Measurements from ENCODE around the gene LILRB5.
A peak's percentile ranks its signal among the peaks of the same experiment; 100 is the strongest.
"Not testable (repeated sequence)": the region's sequence is repeated elsewhere in the genome, so short reads cannot be mapped to it uniquely, and the experiment has no call there.

Gene LILRB5

DNA sequence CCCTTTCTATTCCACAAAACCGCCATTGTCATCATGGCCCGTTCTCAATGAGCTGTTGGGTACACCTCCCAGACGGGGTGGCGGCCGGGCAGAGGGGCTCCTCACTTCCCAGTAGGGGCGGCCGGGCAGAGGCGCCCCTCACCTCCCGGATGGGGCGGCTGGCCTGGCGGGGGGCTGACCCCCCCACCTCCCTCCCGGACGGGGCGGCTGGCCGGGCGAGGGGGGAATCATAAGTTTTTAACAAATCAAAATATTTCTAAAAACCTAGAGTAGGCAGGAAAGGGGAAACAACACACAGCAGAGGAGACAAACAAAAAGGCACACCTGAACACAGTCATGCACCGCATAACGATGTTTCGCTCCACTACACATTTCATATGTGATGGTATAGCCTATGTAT, 42.3 kb downstream of the LILRB5 start:
- DNase-seq (ENCODE audit: low read depth in 2 of 2), result not testable (repeated sequence)

DNA sequence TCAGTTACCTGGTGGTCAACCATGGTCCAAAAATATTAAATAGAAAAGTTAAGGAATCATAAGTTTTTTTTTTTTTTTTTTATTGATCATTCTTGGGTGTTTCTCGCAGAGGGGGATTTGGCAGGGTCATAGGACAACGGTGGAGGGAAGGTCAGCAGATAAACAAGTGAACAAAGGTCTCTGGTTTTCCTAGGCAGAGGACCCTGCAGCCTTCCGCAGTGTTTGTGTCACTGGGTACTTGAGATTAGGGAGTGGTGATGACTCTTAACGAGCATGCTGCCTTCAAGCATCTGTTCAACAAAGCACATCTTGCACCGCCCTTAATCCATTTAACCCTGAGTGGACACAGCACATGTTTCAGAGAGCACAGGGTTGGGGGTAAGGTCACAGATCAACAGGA, 42.9 kb downstream of the LILRB5 start:
- not testable (repeated sequence) for DNase-seq (ENCODE audit: low read depth in 2 of 2)

- no peak for DNase-seq (ENCODE audit: low read depth in 2 of 2)
These were observed 45.8 kb downstream of the LILRB5 start for GRCh38 chr19:54211235-54211634.

DNA sequence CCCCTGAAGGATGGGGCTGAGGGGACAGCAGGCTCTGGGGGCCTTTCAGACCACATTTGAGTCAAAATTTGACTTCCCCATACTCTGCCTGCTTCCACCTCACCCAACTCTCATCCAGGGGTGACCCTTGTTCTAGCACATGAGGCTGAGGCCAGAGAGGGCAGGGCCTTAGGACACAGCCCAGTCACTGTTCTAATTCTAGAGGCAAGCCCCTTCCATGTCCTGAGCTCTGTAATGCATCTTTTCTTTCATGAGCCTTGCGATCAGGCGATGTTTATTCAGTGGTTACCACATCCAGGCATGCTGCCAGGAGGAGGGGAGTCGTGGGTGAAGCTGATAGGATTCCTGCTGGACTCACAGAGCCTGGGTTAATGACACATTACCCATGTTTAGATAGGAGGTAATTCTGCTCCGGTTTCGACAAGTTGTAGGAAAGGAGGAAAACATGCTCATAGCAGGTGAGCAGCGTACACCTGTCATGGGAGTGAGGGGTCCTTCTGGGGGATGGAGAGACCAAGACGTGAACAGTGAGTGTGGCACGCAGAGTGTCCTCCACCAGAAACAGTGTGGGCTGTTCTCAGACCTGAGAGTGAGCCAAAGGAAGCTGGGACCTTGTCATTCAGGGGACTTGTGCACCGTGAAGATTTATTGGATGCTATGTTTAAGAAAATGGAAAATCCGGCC, 47.1 kb downstream of the LILRB5 start:
- no peak for DNase-seq (ENCODE audit: low read depth in 2 of 2)

DNA sequence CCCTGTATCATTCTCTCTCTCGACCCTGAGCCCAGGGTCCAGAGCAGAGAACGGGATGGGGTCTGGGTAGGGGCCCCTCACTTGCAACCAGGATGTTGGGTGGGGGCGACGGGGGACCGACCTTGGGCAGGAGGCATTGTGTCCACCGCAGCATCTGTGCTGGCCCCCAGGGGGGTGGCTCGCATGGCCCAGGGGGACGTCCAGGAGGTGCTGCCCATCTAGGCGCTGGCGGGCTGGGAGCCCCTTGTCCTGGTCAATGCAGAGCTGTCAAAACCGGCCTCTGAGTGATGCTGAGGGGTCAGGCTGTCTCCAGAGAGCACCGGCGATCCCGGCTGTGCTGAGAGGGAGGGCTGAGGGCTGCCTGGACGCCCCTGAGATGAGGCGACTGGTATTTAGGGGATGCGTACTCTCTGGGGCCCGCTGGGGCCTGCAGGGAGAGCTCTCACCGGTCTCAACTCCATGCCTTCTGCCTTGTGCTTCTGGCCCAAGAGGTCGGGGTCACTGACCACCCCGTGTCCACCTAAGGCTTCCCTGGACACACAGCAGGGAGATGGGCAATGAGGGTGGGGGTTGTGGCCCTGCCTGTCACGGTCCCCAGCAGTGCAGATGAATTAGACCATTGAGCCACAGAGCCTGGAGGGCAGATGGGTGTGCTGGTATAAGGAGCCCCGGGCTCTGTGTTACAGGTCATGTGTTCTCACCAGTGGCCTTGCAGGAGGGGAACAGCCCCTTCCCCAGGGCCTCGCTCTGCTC, 47.8 kb downstream of the LILRB5 start:
- no peak for DNase-seq (ENCODE audit: low read depth in 2 of 2)

- DNase-seq (ENCODE audit: low read depth in 2 of 2), result no peak
These were observed 48.4 kb downstream of the LILRB5 start for GRCh38 chr19:54208784-54209057.

DNA sequence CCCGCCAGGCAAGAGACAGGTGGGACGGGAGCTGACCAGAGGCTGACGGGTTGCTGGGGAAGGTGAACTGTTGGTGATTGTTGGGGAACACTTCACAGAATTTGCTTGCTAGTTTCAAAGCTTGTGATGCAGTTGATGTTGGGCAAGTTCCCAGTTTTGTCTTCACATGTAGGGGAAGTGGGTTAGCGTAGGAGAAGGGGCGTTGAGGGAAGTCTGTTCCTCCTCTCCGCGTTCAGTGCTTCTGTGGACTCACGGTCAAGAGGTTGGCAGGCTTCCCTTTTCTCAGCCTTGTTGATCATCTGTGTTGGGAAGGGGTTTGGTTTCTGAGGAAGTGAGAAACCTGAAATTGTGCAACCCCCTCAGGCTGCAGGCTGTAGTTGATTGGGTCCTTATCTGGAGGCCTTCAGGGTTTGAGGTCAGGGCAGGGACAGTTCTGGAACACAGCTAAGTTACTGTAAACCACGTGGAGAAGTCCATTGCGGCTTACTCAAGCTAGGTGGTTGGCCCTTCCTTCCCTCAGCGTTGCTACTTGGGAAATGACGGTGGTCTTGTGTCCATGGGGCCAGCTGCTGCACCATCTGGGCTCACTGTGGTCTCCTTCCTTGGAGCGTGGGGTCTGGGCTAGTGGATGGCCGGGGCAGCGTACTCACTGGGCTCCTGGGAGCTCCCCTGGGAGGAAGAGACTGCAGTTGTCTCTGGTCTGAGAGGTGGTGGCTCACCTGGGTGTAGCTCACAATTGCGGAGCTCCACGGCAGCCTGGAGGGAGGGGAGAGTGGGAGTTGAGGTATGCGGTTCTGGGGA, 48.9 kb downstream of the LILRB5 start:
- peak in 1 of 2 experiments; percentile 40 for DNase-seq (ENCODE audit: low read depth in 2 of 2)

DNA sequence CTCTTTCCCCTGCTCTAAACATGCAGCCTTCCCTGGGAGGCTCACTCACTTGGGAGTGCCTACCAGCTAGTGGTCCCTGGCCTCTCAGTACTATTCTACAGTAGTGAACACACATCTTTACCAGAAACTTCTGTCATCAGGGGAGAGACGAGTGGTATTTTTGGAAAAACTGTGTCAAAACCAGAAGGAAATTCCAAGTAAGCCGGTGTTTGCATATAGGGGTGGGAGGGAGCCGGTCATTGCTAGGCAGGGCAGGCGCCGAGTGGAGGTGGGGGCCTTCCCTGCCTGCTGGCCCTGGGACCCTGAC, 49.4 kb downstream of the LILRB5 start:
- no peak for DNase-seq (ENCODE audit: low read depth in 2 of 2)

DNA sequence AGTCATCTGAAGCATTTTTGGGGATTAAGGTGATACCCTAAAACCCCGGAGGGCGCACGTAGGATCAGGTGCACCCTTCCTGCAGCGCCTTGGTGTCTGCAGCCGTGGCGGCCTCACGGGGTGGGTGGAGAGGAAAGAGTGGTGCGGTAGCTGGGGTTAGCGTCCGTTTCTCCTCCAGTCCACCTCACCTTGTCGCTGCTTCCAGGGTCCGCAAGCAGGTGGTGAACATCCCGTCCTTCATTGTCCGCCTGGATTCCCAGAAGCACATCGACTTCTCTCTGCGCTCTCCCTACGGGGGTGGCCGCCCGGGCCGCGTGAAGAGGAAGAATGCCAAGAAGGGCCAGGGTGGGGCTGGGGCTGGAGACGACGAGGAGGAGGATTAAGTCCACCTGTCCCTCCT, 49.9 kb downstream of the LILRB5 start:
- DNase-seq (ENCODE audit: low read depth in 2 of 2), result not testable (repeated sequence)

DNA sequence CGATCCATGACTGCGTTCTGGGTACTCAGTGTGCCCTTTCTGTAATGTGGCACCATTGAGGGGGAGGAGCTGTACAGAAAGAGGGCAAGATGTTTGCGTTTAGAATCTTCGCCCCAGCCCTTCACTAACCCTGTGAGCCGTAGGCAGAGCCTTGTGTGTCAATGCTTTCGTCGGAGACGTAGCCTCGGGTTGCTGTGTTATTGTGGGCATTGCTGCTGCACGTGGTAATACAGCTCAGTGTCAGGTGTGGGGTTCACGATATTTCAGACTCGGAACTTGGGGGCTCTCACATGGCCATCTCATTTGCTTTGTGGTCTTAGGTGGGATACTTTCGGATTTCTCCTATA, 50.3 kb downstream of the LILRB5 start:
- no peak for DNase-seq (ENCODE audit: low read depth in 2 of 2)

DNA sequence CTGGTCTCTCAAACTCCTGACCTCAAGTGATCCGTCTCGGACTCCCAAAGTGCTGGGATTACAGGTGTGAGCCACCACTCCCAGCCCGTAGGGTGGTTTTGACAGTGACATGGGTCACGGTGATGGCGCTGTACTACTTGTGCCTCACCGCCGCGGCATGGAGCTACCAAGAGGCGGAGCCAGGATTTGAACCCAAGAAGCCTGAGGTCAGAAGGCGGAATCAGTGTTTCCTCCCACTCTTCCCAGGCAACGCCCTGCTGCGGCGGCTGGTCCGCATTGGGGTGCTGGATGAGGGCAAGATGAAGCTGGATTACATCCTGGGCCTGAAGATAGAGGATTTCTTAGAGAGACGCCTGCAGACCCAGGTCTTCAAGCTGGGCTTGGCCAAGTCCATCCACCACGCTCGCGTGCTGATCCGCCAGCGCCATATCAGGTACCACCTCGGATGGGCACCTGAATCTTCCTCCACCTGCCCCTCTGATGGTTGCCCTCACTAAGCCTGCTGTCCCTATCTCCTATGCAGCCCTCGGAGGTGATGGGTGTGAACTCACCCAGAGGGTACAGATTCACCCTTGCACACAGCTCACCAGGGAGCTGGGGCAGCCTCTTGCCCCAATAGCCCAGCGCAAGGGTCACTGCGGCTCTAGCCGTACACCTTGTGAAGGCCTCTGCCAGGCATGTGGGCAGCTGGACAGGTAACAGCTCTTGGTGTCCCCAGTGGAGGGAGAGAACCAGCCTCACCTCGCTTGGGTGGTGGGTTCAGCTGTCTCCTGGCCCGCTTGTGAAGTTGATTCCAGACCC, 50.8 kb downstream of the LILRB5 start:
- DNase-seq (ENCODE audit: low read depth in 2 of 2), result no peak

GRCh38 chr19:54204767-54205468, 52.2 kb downstream of the LILRB5 start:
- DNase-seq (ENCODE audit: low read depth in 2 of 2), result no peak

DNA sequence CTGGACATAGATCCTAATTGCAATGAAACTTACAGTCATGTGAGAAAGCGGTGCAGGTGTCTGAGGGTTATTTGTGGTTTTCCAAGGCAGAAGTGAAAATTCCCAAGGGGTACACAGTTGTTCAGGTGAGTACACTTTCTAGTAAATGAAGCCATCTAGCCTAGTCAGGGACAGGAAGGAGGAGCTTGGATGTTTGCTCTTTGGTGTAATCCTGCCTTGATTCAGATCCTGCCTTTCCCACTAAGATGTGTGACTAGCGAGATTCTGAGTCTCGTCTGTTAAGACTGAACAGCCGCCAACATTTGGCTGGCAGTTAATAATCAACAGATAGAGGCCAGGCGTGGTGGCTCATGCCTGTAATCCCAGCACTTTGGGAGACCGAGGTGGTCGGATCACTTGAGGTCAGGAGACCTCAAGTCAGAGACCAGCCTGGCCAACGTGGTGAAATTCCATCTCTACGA, 53.9 kb downstream of the LILRB5 start:
- no peak for DNase-seq (ENCODE audit: low read depth in 2 of 2)

DNA sequence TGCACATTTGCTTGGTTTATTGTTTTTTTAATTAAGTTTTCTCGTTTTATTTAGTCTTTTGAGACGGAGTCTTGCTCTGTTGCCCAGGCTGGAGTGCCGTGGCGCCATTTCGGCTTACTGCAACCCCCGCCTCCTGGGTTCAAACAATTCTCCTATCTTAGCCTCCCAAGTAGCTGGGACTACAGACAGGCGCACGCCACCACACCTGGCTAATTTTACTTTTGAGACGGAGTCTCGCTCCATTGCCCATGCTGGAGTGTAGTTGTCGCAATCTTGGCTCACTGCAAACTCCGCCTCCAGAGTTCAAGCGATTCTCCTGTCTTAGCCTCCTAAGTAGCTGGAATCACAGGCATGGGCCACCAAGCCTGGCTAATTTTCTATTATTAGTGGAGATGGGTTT, 55.1 kb downstream of the LILRB5 start:
- no peak for DNase-seq (ENCODE audit: low read depth in 2 of 2)

- no peak for DNase-seq (ENCODE audit: low read depth in 2 of 2)
These were observed 55.8 kb downstream of the LILRB5 start for GRCh38 chr19:54201172-54201701.
